Regular cardiac myocyte (primary cell): ENCODE results near the gene C7. TPM values are rescaled to one million over a fixed set of nuclear protein-coding genes. Genes with fewer than 3 reads are reported as not detected.

Experiments
- total RNA-seq: library from RNA; depleted of rRNA; stranded (reverse); fragments of >200 nt; gene quantifications from 2 replicates; pipeline ENCODE4 v1.2.3, GENCODE V29; 2014

Gene C7
- 0.96 and 24.8 TPM in 2 replicates for total RNA-seq

GRCh38 chr5:40909264-40909663, at the start of gene C7:
TSS of gene C7 (plus strand) at chr5:40909497. CDS start at chr5:40909611, 114 bp downstream.

Other genes with a start within 250 kb of the C7 start
- 9.6 and 11.0 TPM in 2 replicates for gene PTGER4, start 229.6 kb upstream of the C7 start, total RNA-seq
- gene TTC33, start 153.5 kb upstream of the C7 start, total RNA-seq = 14.2 and 16.9 TPM in 2 replicates
- gene PRKAA1, start 111.1 kb upstream of the C7 start, total RNA-seq = 98.2 and 133 TPM in 2 replicates
- 424 and 537 TPM in 2 replicates for gene RPL37, start 74.3 kb upstream of the C7 start, total RNA-seq
- 19.6 and 23.7 TPM in 2 replicates for gene CARD6, start 68.1 kb upstream of the C7 start, total RNA-seq
- gene MROH2B, start 161.8 kb downstream of the C7 start, total RNA-seq = not detected in 2 replicates